Mesothelial cell of epicardium (in vitro differentiated cells): ENCODE results near the gene BMAL1. TPM values are rescaled to one million over a fixed set of nuclear protein-coding genes. Genes with fewer than 3 reads are reported as not detected.
"Not testable (repeated sequence)": the region's sequence is repeated elsewhere in the genome, so short reads cannot be mapped to it uniquely, and the experiment has no call there.

ENCODE experiments used
- DNase-seq, 2 experiments: peaks; one replicate each; pipeline ENCODE4 v3.0.0; 2021; ENCODE audit warnings: low spot score in 2 of 2; ENCODE audit not compliant: unreplicated experiment in 2 of 2
- H3K27ac Mint-ChIP-seq: 2 replicates; pipeline ENCODE4 v1.8.0; 2021; ENCODE audit warnings: mixed read lengths
- H3K27me3 Mint-ChIP-seq: 2 replicates; pipeline ENCODE4 v1.8.0; 2021; ENCODE audit warnings: low read depth, mixed read lengths
- H3K36me3 Mint-ChIP-seq: 2 replicates; pipeline ENCODE4 v1.8.0; 2021; ENCODE audit warnings: mixed read lengths
- H3K4me1 Mint-ChIP-seq: 2 replicates; pipeline ENCODE4 v1.8.0; 2021; ENCODE audit warnings: mixed read lengths
- H3K4me3 Mint-ChIP-seq: 2 replicates; pipeline ENCODE4 v1.8.0; 2021; ENCODE audit warnings: mild to moderate bottlenecking, moderate library complexity, mixed read lengths
- H3K9me3 Mint-ChIP-seq: 2 replicates; pipeline ENCODE4 v1.8.0; 2021; ENCODE audit warnings: mixed read lengths
- total RNA-seq: library from RNA; stranded (reverse); gene quantifications from 3 replicates; pipeline ENCODE4 v1.2.1, GENCODE V29; 2021
- TF ChIP-seq, protein P1 (sequence below): fragments of 200-600 bp; sonication (generic); IDR thresholded peaks from one replicate; pipeline ENCODE4 v1.5.0; 2021; ENCODE audit warnings: antibody characterized with exemption; ENCODE audit not compliant: unreplicated experiment

Gene BMAL1
- total RNA-seq, 1 donor from 2014 or later, result 6.7 TPM

DNA sequence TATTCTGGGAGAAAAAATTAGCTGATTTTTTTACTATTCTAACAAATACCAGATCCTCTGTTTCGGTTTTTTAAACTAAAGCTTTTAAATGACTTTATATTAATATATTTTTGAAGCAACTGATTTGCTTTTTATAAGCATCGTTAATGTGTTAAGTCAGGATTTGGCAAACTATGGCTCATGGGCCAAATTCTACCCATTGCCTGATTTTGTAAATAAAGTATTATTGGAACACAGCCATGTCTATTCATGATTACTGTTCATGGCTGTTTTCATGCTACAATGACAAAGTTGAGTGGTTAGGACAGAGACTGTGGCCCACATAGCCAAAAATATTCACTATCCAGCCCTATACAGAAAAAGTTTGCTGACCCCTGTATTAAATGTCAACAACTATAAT is 155.8 kb downstream of the BMAL1 start:
- H3K36me3 Mint-ChIP-seq, result peaks cover 25% of the 10 kb centered on the region
- H3K27me3 Mint-ChIP-seq, result no peaks in the 10 kb centered on the region
- DNase-seq, result no peak
- H3K27ac Mint-ChIP-seq, result no peak overlapping the region
- TF ChIP-seq, protein P1, sequence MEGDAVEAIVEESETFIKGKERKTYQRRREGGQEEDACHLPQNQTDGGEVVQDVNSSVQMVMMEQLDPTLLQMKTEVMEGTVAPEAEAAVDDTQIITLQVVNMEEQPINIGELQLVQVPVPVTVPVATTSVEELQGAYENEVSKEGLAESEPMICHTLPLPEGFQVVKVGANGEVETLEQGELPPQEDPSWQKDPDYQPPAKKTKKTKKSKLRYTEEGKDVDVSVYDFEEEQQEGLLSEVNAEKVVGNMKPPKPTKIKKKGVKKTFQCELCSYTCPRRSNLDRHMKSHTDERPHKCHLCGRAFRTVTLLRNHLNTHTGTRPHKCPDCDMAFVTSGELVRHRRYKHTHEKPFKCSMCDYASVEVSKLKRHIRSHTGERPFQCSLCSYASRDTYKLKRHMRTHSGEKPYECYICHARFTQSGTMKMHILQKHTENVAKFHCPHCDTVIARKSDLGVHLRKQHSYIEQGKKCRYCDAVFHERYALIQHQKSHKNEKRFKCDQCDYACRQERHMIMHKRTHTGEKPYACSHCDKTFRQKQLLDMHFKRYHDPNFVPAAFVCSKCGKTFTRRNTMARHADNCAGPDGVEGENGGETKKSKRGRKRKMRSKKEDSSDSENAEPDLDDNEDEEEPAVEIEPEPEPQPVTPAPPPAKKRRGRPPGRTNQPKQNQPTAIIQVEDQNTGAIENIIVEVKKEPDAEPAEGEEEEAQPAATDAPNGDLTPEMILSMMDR, result no peak
- no peak overlapping the region for H3K4me3 Mint-ChIP-seq
- H3K9me3 Mint-ChIP-seq, result peaks cover 27% of the 10 kb centered on the region
- peaks cover 2% of the 10 kb centered on the region for H3K4me1 Mint-ChIP-seq

DNA sequence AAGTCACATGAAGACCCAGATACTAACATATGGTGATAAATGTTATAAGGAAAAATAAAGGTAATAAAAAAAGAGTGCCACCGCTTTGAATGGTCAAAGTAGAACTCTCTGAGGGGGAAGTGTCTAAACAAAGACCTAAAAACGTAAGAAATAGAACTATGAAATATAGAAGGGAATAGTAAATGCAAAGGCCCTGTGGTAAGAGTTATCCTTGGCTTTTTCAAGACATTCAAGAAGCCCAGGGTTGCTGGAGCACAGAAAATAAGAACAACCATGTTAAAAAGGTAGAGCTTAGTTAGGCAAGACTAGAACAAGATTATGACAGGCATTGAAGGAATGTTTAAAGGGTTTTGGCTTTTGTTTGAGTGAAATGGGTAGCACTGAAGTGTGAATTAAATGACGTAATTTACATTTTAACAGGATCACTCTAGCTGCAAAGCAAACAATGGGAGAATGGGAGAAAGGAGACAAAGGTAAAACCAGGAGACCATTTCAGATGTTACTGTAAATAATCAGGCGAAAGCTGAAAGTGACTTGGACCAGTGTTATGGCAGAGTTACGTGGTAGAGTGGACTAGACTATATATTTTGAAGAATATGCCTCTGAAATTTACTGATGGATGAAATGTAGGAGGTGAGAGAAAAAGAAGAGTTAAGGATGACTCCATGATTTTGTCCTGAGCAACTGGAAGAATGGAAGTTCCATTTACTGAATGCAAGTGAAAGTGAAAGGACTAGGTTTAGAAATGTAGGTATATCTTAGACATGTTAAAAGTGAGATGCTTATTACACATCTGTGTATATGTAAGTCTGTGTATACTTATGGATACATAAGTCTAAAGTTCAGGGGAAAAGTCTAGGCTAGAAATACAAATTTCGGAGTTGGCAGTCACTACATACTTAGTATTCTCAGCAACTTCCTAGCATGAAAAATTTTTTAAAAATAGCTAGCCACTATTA is 156.9 kb downstream of the BMAL1 start:
- Mint-ChIP-seq H3K9me3 (peaks cover 17% of the 10 kb centered on the region), H3K27me3 (no peaks in the 10 kb centered on the region), H3K36me3 (peaks cover 15% of the 10 kb centered on the region), H3K4me3 (no peak overlapping the region), H3K27ac (no peak overlapping the region), H3K4me1 (peaks cover 2% of the 10 kb centered on the region)
- TF ChIP-seq, protein P1, result no peak
- no peak for DNase-seq

DNA sequence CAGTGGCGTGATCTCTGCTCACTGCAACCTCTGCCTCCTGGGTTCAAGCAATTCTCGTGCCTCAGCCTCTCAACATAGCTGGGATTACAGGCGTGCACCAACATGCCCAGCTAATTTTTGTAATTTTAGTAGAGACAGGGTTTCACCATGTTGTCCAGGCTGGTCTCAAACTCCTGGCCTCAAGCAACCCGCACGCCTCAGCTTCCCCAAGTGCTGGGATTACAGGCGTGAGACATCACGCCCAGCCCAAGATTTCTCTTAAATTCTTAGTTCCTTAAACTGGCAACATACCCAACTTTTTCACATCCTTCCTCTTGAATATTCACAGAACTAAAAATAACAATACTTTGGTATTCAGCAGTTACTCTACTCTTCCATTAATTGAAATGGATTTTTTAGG is 159.2 kb downstream of the BMAL1 start:
- not testable (repeated sequence) for H3K36me3 Mint-ChIP-seq, H3K4me1 Mint-ChIP-seq, DNase-seq, H3K27me3 Mint-ChIP-seq, H3K9me3 Mint-ChIP-seq, H3K27ac Mint-ChIP-seq, H3K4me3 Mint-ChIP-seq

Other genes starting within 250 kb of the BMAL1 start
- gene BTBD10, start 185.4 kb downstream of the BMAL1 start, total RNA-seq, result 21.8 to 22.6 TPM (median 22.6 TPM) in 3 replicates
- not detected in 3 replicates for gene PTH, start 218.2 kb downstream of the BMAL1 start, total RNA-seq